ENCODE results near the gene DSCAML1. TPM values are rescaled to one million over a fixed set of nuclear protein-coding genes. Genes with fewer than 3 reads are reported as not detected.

DSCAML1 gene
- total RNA-seq, 2 donors from 2014 or later: 0.21 to 0.92 TPM

GRCh38 chr11:117704395-117705100 lies 92.5 kb downstream of the DSCAML1 start:
- Mint-ChIP-seq H3K4me1 (peaks cover 10% of the 10 kb centered on the region), H3K4me3 (no peak overlapping the region), H3K36me3 (ENCODE audit: low read depth) (peaks cover 4% of the 10 kb centered on the region), H3K27ac (no peak overlapping the region), H3K27me3 (peaks cover 75% of the 10 kb centered on the region)
- no peaks in the 10 kb centered on the region for H3K9me3 ChIP-seq (ENCODE audit: control insufficient read depth, low read length, poor library complexity, severe bottlenecking)
- DNase-seq (no peak), ATAC-seq (no peak)

DNA sequence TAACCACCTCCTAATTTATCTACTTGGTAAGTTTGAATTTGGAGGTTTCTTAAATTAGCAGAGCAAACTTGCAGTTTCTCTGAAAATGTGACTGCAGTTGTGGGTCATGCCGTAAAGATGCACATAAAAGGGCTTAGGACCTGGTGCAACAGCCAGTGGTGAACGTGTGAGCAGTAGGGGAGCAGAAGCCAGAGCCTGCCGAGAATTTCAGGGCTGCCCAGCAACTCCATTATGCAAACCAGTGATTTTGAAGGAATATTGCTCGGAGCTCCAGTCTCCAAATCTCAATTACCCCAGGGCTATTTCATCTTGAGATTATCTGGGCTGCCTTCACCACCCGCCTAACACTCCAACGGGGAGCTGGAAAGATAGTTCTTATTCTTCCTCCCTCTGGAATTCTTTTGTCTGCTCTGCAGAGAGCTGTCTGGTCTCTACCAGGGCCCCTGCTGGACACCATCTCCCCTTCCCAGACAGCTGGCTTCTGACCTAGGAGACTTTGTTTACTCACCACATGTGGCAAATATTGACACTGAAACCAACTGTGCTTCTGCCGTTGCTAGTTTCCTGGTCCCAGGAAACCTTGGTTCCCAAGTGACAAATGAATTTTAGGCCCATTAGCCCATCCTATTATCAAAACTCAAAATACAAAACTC lies 93.9 kb downstream of the DSCAML1 start:
- no peaks in the 10 kb centered on the region for H3K9me3 ChIP-seq (ENCODE audit: control insufficient read depth, low read length, poor library complexity, severe bottlenecking)
- peaks cover 10% of the 10 kb centered on the region for H3K4me1 Mint-ChIP-seq
- DNase-seq (no peak), ATAC-seq (no peak)
- peaks cover 4% of the 10 kb centered on the region for H3K36me3 Mint-ChIP-seq (ENCODE audit: low read depth)
- no peak overlapping the region for H3K4me3 Mint-ChIP-seq
- H3K27me3 Mint-ChIP-seq: peaks cover 72% of the 10 kb centered on the region
- H3K27ac Mint-ChIP-seq: no peak overlapping the region

DNA sequence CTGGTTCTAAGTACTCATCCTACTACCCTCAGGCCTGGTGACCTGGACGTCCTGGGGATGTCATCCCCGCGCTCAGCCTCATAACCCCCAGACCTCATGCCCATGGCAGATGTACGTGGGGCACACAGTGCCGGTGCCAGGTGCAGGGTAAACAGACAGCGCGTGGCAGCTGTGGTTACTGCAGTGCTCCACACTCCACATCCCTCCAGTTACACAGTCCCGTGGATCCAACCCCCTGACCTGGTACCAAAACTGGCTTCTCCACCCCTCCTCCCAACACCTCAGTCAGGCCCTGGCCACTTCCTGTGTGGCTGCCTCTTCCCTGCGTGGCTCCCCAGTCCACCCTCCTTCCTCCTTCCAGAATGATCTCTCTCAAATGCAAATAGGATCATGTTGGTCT lies 95.2 kb downstream of the DSCAML1 start:
- peaks cover 10% of the 10 kb centered on the region for H3K4me1 Mint-ChIP-seq
- peaks cover 2% of the 10 kb centered on the region for H3K36me3 Mint-ChIP-seq (ENCODE audit: low read depth)
- DNase-seq (no peak), ATAC-seq (no peak)
- peaks cover 67% of the 10 kb centered on the region for H3K27me3 Mint-ChIP-seq
- H3K27ac Mint-ChIP-seq: peak overlapping the region; percentile 68
- H3K4me3 Mint-ChIP-seq: no peak overlapping the region
- no peaks in the 10 kb centered on the region for H3K9me3 ChIP-seq (ENCODE audit: control insufficient read depth, low read length, poor library complexity, severe bottlenecking)

DNA sequence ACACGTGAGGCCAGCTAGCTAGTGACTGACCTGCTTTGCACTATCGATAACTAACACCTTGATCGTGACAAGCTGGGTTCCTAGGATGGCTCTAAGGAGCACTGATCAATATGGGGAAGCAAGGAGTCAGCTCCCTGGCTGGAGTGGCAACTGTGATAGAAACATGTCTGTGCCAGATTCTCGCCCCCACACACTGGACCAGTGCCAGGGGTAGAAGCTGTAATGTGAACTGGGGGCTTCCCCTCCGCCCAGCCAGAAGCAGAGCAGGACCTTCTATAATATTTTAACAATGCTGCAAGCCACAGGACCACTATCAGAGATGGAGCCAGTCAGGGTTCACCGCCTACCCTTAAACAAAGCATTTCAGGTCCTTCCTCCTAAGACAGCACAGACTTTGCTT lies 96.5 kb downstream of the DSCAML1 start:
- peaks cover 2% of the 10 kb centered on the region for H3K36me3 Mint-ChIP-seq (ENCODE audit: low read depth)
- ATAC-seq (no peak), DNase-seq (no peak)
- H3K4me1 Mint-ChIP-seq: peaks cover 10% of the 10 kb centered on the region
- no peaks in the 10 kb centered on the region for H3K9me3 ChIP-seq (ENCODE audit: control insufficient read depth, low read length, poor library complexity, severe bottlenecking)
- H3K4me3 Mint-ChIP-seq: no peak overlapping the region
- H3K27me3 Mint-ChIP-seq: peaks cover 54% of the 10 kb centered on the region
- no peak overlapping the region for H3K27ac Mint-ChIP-seq

- no peak for DNase-seq
- Mint-ChIP-seq H3K27ac (no peak overlapping the region), H3K27me3 (peaks cover 44% of the 10 kb centered on the region), H3K36me3 (ENCODE audit: low read depth) (peaks cover 2% of the 10 kb centered on the region), H3K4me1 (peaks cover 8% of the 10 kb centered on the region), H3K4me3 (no peak overlapping the region)
- no peak for ATAC-seq
- no peaks in the 10 kb centered on the region for H3K9me3 ChIP-seq (ENCODE audit: control insufficient read depth, low read length, poor library complexity, severe bottlenecking)
Measured at GRCh38 chr11:117697319-117697718, 99.7 kb downstream of the DSCAML1 start.

- Mint-ChIP-seq H3K27me3 (peaks cover 36% of the 10 kb centered on the region), H3K27ac (no peak overlapping the region), H3K36me3 (ENCODE audit: low read depth) (no peaks in the 10 kb centered on the region), H3K4me3 (no peak overlapping the region), H3K4me1 (peaks cover 2% of the 10 kb centered on the region)
- H3K9me3 ChIP-seq (ENCODE audit: control insufficient read depth, low read length, poor library complexity, severe bottlenecking): no peaks in the 10 kb centered on the region
- DNase-seq (no peak), ATAC-seq (no peak)
Measured at GRCh38 chr11:117696540-117696939, 100.5 kb downstream of the DSCAML1 start.

- Mint-ChIP-seq H3K4me1 (no peaks in the 10 kb centered on the region), H3K27me3 (peaks cover 24% of the 10 kb centered on the region), H3K36me3 (ENCODE audit: low read depth) (no peaks in the 10 kb centered on the region), H3K4me3 (no peak overlapping the region), H3K27ac (no peak overlapping the region)
- H3K9me3 ChIP-seq (ENCODE audit: control insufficient read depth, low read length, poor library complexity, severe bottlenecking): no peaks in the 10 kb centered on the region
- ATAC-seq (no peak), DNase-seq (no peak)
Measured at GRCh38 chr11:117693344-117693743, 103.7 kb downstream of the DSCAML1 start.

GRCh38 chr11:117691516-117691915 lies 105.5 kb downstream of the DSCAML1 start:
- Mint-ChIP-seq H3K36me3 (ENCODE audit: low read depth) (peaks cover 6% of the 10 kb centered on the region), H3K4me3 (no peak overlapping the region), H3K4me1 (no peaks in the 10 kb centered on the region), H3K27ac (no peak overlapping the region), H3K27me3 (peaks cover 36% of the 10 kb centered on the region)
- DNase-seq (no peak), ATAC-seq (no peak)
- no peaks in the 10 kb centered on the region for H3K9me3 ChIP-seq (ENCODE audit: control insufficient read depth, low read length, poor library complexity, severe bottlenecking)

DNA sequence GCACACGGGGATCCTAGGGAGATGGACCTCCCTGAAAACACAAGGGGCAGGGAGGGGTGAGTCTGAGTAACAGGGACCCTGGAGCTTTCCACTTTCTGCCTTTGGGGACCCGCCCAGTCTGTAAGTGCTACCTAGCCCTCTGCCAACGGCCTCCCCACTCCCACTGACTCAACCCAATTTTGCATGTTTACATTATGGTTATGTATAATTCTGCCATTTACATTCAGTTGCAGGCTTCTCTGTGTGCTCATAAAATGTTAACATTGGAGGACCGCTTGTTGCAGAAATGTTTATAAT lies 105.8 kb downstream of the DSCAML1 start:
- ATAC-seq (no peak), DNase-seq (no peak)
- Mint-ChIP-seq H3K4me3 (no peak overlapping the region), H3K4me1 (no peaks in the 10 kb centered on the region), H3K36me3 (ENCODE audit: low read depth) (peaks cover 6% of the 10 kb centered on the region), H3K27ac (no peak overlapping the region), H3K27me3 (peaks cover 40% of the 10 kb centered on the region)
- H3K9me3 ChIP-seq (ENCODE audit: control insufficient read depth, low read length, poor library complexity, severe bottlenecking): no peaks in the 10 kb centered on the region

GRCh38 chr11:117690484-117691217 lies 106.4 kb downstream of the DSCAML1 start:
- H3K27me3 Mint-ChIP-seq: peaks cover 40% of the 10 kb centered on the region

GRCh38 chr11:117688255-117688797 lies 108.7 kb downstream of the DSCAML1 start:
- DNase-seq: no peak
- Mint-ChIP-seq H3K4me3 (no peak overlapping the region), H3K36me3 (ENCODE audit: low read depth) (peaks cover 6% of the 10 kb centered on the region), H3K27me3 (peaks cover 52% of the 10 kb centered on the region), H3K4me1 (no peaks in the 10 kb centered on the region), H3K27ac (no peak overlapping the region)
- no peak for ATAC-seq
- no peaks in the 10 kb centered on the region for H3K9me3 ChIP-seq (ENCODE audit: control insufficient read depth, low read length, poor library complexity, severe bottlenecking)

More at GRCh38 chr11:117690484-117691217, 106.4 kb downstream of the DSCAML1 start:
- Mint-ChIP-seq H3K27ac (no peak overlapping the region), H3K36me3 (ENCODE audit: low read depth) (peaks cover 6% of the 10 kb centered on the region), H3K4me1 (no peaks in the 10 kb centered on the region), H3K4me3 (no peak overlapping the region)
- DNase-seq (no peak), ATAC-seq (no peak)
- H3K9me3 ChIP-seq (ENCODE audit: control insufficient read depth, low read length, poor library complexity, severe bottlenecking): no peaks in the 10 kb centered on the region

- no peaks in the 10 kb centered on the region for H3K4me1 Mint-ChIP-seq
- H3K27me3 Mint-ChIP-seq: peaks cover 52% of the 10 kb centered on the region
- H3K27ac Mint-ChIP-seq: no peak overlapping the region
- H3K9me3 ChIP-seq (ENCODE audit: control insufficient read depth, low read length, poor library complexity, severe bottlenecking): no peaks in the 10 kb centered on the region
- no peak overlapping the region for H3K4me3 Mint-ChIP-seq
- DNase-seq: no peak
- H3K36me3 Mint-ChIP-seq (ENCODE audit: low read depth): peaks cover 6% of the 10 kb centered on the region
- ATAC-seq: no peak
Measured at GRCh38 chr11:117687776-117688175, 109.2 kb downstream of the DSCAML1 start.

DNA sequence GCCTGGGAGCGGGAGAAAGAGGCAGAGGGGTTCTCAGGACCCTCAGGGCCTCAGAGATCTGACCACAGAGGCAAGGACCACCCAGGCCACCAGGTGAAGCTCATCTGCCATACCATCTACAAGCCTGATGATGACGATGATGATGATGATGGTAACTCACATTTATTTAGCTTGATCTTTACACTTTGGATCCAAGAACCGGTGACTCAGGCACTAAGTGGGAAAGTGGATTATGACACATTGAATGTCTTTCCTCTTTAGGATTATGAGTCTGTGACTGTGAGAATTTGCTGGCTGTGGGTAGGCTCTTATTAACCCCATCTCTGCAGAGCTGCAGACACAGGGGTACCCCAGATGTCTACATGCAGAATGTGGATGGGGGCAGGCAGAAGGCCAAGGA lies 110.3 kb downstream of the DSCAML1 start:
- Mint-ChIP-seq H3K27me3 (peaks cover 60% of the 10 kb centered on the region), H3K27ac (no peak overlapping the region), H3K4me1 (peaks cover 2% of the 10 kb centered on the region), H3K36me3 (ENCODE audit: low read depth) (peaks cover 6% of the 10 kb centered on the region), H3K4me3 (no peak overlapping the region)
- ATAC-seq (no peak), DNase-seq (no peak)
- no peaks in the 10 kb centered on the region for H3K9me3 ChIP-seq (ENCODE audit: control insufficient read depth, low read length, poor library complexity, severe bottlenecking)

Measured in T-helper 17 cell (primary cell).